Measurements from ENCODE around the gene C3orf33. TPM values are rescaled to one million over a fixed set of nuclear protein-coding genes. Genes with fewer than 3 reads are reported as not detected.
A peak's percentile ranks its signal among the peaks of the same experiment; 100 is the strongest.

C3orf33 gene
- total and polyA plus RNA-seq, 2 of the 13 experiments (the other 11 are each of a cell fraction or from before 2014, with no cell fraction given): 9.2 to 12.6 TPM

- 0 out of 2 replicates have a peak, but pooled peaks have one; percentile 52 for TF ChIP-seq ZNF615 (CRISPR knock-in tag; IDR thresholded peaks at IDR 0.05; ENCODE audit: borderline replicate concordance)
- no peak for TF ChIP-seq DMAP1 (CRISPR knock-in tag; IDR thresholded peaks at IDR 0.05)
- peak; percentile 64; the same call in 1 of the 2 replicates for TF ChIP-seq ZNF777 (CRISPR knock-in tag; IDR thresholded peaks at IDR 0.05)
- no peak; the same call in 1 of the 2 replicates for TF ChIP-seq HES4 (CRISPR knock-in tag; IDR thresholded peaks at IDR 0.05; ENCODE audit: borderline replicate concordance)
- no peak for TF ChIP-seq ZNF343 (CRISPR knock-in tag; IDR thresholded peaks at IDR 0.05)
- TF ChIP-seq ZBTB38 (CRISPR knock-in tag; IDR thresholded peaks at IDR 0.05): 0 out of 2 replicates have a peak, but pooled peaks have one; percentile 16
- TF ChIP-seq FOXA1 (IDR thresholded peaks at IDR 0.05): no peak
- TF ChIP-seq FOXA1 (CRISPR knock-in tag; IDR thresholded peaks at IDR 0.05): 0 out of 2 replicates have a peak, but pooled peaks have one; percentile 11
- TF ChIP-seq ATF3 (CRISPR knock-in tag; IDR thresholded peaks at IDR 0.05): no peak
- TF ChIP-seq RXRB (CRISPR knock-in tag; IDR thresholded peaks at IDR 0.05; ENCODE audit: borderline replicate concordance): peak; percentile 29; the same call in 1 of the 2 replicates
- TF ChIP-seq PRDM10 (CRISPR knock-in tag; IDR thresholded peaks at IDR 0.05; ENCODE audit: low read depth): no peak
- peak; percentile 73; the same call in 1 of the 2 replicates for TF ChIP-seq HNF1B (CRISPR knock-in tag; IDR thresholded peaks at IDR 0.05)
- TF ChIP-seq ZNF17 (CRISPR knock-in tag; IDR thresholded peaks at IDR 0.05): peak; percentile 54; the same call in 1 of the 2 replicates
- peak; percentile 17; the same call in 1 of the 2 replicates for TF ChIP-seq ARNT2 (CRISPR knock-in tag; IDR thresholded peaks at IDR 0.05; ENCODE audit: low read depth)
- peak; percentile 61 for TF ChIP-seq GABPB1 (CRISPR knock-in tag; IDR thresholded peaks at IDR 0.05)
- peak; percentile 67; the same call in 1 of the 2 replicates for TF ChIP-seq KMT2A (CRISPR knock-in tag; IDR thresholded peaks at IDR 0.05)
- no peak for TF ChIP-seq ZNF781 (CRISPR knock-in tag; IDR thresholded peaks at IDR 0.05; ENCODE audit: borderline replicate concordance, not compliant biosample characterization)
- TF ChIP-seq ELK4 (CRISPR knock-in tag; IDR thresholded peaks at IDR 0.05; ENCODE audit: borderline replicate concordance): no peak
- TF ChIP-seq SP140L (CRISPR knock-in tag; IDR thresholded peaks at IDR 0.05; ENCODE audit: borderline replicate concordance): 0 out of 2 replicates have a peak, but pooled peaks have one; percentile 58
- TF ChIP-seq ZFP91 (CRISPR knock-in tag; IDR thresholded peaks at IDR 0.05; ENCODE audit: borderline replicate concordance): peak; percentile 70; the same call in 1 of the 2 replicates
- peak; percentile 79 for TF ChIP-seq POGZ (CRISPR knock-in tag; IDR thresholded peaks at IDR 0.05)
These were observed 61.3 kb downstream of the C3orf33 start, which contains the start of gene PLCH1 (continued) for GRCh38 chr3:155744626-155745324.

Measured in HepG2 (cell line).